ENCODE measurements around the gene CSGALNACT2. TPM values are rescaled to one million over a fixed set of nuclear protein-coding genes. Genes with fewer than 3 reads are reported as not detected.
A peak's percentile ranks its signal among the peaks of the same experiment; 100 is the strongest.

Gene CSGALNACT2
- total and polyA plus RNA-seq, 3 experiments from 2014 or later = 21.0 to 23.7 (median 21.7) TPM

GRCh38 chr10:43230909-43231522 lies 92.8 kb downstream of the CSGALNACT2 start:
- no peaks in the 10 kb centered on the region for H3K9me3 Mint-ChIP-seq
- H3K36me3 Mint-ChIP-seq = peaks cover 0 to 2% (median 0%) of the 10 kb centered on the region in 3 donors
- peak in 1 of 5 donors; percentile 51 for DNase-seq
- peak overlapping the region; percentile 76 to 97 (median 94) for H3K27ac Mint-ChIP-seq
- peak overlapping the region; percentile 72 to 92 (median 78) for H3K4me3 Mint-ChIP-seq
- H3K27me3 Mint-ChIP-seq = peaks cover 0 to 2% of the 10 kb centered on the region in 2 donors
- Histone ChIP-seq H3K9me3 (ENCODE audit: low read length) (no peaks in the 10 kb centered on the region), H3K27me3 (ENCODE audit: insufficient read depth, low read length, poor library complexity, severe bottlenecking) (no peaks in the 10 kb centered on the region), H3K4me3 (ENCODE audit: low read length) (peak overlapping the region; percentile 20), H3K36me3 (ENCODE audit: insufficient read depth, low read length) (no peaks in the 10 kb centered on the region), H3K27ac (ENCODE audit: low read depth, low read length) (peak overlapping the region; percentile 11), H3K4me1 (ENCODE audit: insufficient read depth, low read length) (peaks cover 46% of the 10 kb centered on the region)
- POLR2A ChIA-PET = interaction anchor here (0.6 kb wide), 1 partner anchor 386 kb away, joined by 3 read pairs; no protein-coding TSS in a partner anchor
- CTCF ChIA-PET = interaction anchor here (1.1 to 2.5 kb wide), 4 partner anchors 24 to 35 kb away, joined by 3 to 6 read pairs (median 5); no protein-coding TSS in a partner anchor
- H3K4me1 Mint-ChIP-seq = peaks cover 56 to 61% (median 58%) of the 10 kb centered on the region in 3 donors

DNA sequence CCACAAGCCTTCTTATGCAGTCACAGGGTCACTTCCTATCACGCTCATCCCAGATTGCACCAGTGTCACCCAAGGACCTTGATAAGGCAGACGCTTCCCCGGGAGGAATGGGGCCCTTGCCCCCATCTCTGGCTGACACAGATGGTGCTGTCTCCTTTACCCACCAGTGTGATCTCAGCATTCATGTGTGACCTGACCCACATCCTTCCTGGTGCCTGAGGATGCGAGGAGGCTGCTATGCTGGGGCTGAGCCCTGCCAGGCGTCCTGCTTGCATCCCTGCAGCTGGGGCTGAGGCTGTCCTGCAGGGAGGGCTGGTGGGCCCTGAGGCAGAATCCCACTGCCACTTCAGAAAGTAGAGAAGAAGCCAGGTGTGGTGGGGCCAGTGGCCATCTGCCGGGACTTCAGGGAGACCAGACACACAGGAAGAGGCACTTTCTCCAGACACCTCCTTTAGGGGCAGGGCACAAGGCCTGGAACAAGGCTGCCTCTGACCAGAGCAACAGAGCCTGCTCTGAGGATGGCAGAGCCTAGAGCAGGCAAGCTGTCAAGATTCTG lies 93.4 kb downstream of the CSGALNACT2 start:
- POLR2A ChIA-PET = interaction anchor here (1.0 kb wide), 1 partner anchor 94 kb away, joined by 6 read pairs; the partner anchor contains the start of gene CSGALNACT2
- no peaks in the 10 kb centered on the region for H3K9me3 ChIP-seq (ENCODE audit: low read length)
- no peaks in the 10 kb centered on the region for H3K27me3 ChIP-seq (ENCODE audit: insufficient read depth, low read length, poor library complexity, severe bottlenecking)
- peaks cover 42% of the 10 kb centered on the region for H3K4me1 ChIP-seq (ENCODE audit: insufficient read depth, low read length)
- CTCF ChIA-PET = interaction anchor here (0.8 to 2.5 kb wide), 4 partner anchors 19 to 30 kb away, joined by 3 to 9 read pairs (median 4); no protein-coding TSS in a partner anchor
- peak overlapping the region; percentile 11 for H3K27ac ChIP-seq (ENCODE audit: low read depth, low read length)
- Mint-ChIP-seq H3K4me3 (peak overlapping the region; percentile 72 to 92 (median 78)), H3K4me1 (peaks cover 51 to 55% (median 52%) of the 10 kb centered on the region in 3 donors), H3K27me3 (peaks cover 0 to 2% of the 10 kb centered on the region in 2 donors), H3K9me3 (no peaks in the 10 kb centered on the region), H3K27ac (peak overlapping the region; percentile 76 to 97 (median 94)), H3K36me3 (peaks cover 0 to 2% (median 0%) of the 10 kb centered on the region in 3 donors)
- peak overlapping the region; percentile 20 for H3K4me3 ChIP-seq (ENCODE audit: low read length)
- DNase-seq = peak; percentile 28 to 73 (median 50)
- H3K36me3 ChIP-seq (ENCODE audit: insufficient read depth, low read length) = no peaks in the 10 kb centered on the region

- Mint-ChIP-seq H3K9me3 (no peaks in the 10 kb centered on the region), H3K27me3 (peaks cover 0 to 3% of the 10 kb centered on the region in 2 donors), H3K36me3 (peaks cover 0 to 2% (median 0%) of the 10 kb centered on the region in 3 donors), H3K27ac (peak overlapping the region in 6 of 8 donors; percentile 53 to 79 (median 56)), H3K4me1 (peaks cover 29 to 34% (median 33%) of the 10 kb centered on the region in 3 donors), H3K4me3 (no peak overlapping the region)
- Histone ChIP-seq H3K4me3 (ENCODE audit: low read length) (no peak overlapping the region), H3K27ac (ENCODE audit: low read depth, low read length) (no peak overlapping the region), H3K4me1 (ENCODE audit: insufficient read depth, low read length) (peaks cover 21% of the 10 kb centered on the region), H3K27me3 (ENCODE audit: insufficient read depth, low read length, poor library complexity, severe bottlenecking) (no peaks in the 10 kb centered on the region), H3K36me3 (ENCODE audit: insufficient read depth, low read length) (no peaks in the 10 kb centered on the region), H3K9me3 (ENCODE audit: low read length) (no peaks in the 10 kb centered on the region)
- CTCF ChIA-PET = interaction anchor here (1.6 to 1.7 kb wide), 3 partner anchors 21 to 31 kb away, joined by 4 to 9 read pairs (median 4); no protein-coding TSS in a partner anchor
- peak in 1 of 5 donors; percentile 14 for DNase-seq
- POLR2A ChIA-PET = no interaction called here
These were observed 95.6 kb downstream of the CSGALNACT2 start for GRCh38 chr10:43233601-43234430.

DNA sequence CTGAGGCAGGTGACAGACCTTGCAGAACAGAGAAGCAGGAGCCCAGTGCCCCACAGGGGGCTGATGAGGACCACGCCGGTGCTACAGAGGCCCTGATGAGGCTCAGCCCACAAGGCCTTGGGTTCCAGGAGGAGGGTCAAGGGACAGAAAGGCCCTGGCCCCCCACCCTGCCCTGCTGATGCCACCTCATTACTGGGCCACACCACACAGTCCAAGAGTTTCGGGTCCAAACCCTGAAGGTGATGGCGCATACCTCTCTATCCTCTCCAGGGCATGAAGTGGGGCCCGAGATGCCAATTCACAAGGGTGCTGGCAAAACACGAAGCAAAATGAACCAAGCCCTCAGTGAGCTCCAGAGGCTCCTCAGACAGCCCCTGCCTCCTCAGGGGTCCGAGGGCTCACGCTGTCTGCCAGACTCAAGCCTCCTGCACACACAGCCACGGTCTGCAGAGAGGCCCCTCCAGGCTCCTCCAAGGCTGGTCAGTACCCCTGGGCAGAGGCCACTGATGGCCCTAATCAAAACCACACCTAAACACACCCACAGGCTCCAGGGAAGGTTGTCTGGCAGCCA lies 96.3 kb downstream of the CSGALNACT2 start:
- peaks cover 0 to 5% (median 2%) of the 10 kb centered on the region in 5 donors for H3K9me3 Mint-ChIP-seq
- peaks cover 19% of the 10 kb centered on the region for H3K4me1 ChIP-seq (ENCODE audit: insufficient read depth, low read length)
- POLR2A ChIA-PET = no interaction called here
- DNase-seq = peak in 1 of 5 donors; percentile 23
- H3K4me1 Mint-ChIP-seq = peaks cover 26 to 31% (median 28%) of the 10 kb centered on the region in 3 donors
- no peak overlapping the region for H3K4me3 Mint-ChIP-seq
- CTCF ChIA-PET = interaction anchor here (2.0 kb wide), 1 partner anchor 21 kb away, joined by 6 read pairs; no protein-coding TSS in a partner anchor
- H3K4me3 ChIP-seq (ENCODE audit: low read length) = no peak overlapping the region
- peaks cover 0 to 2% (median 0%) of the 10 kb centered on the region in 3 donors for H3K36me3 Mint-ChIP-seq
- peak overlapping the region in 1 of 8 donors; percentile 54 for H3K27ac Mint-ChIP-seq
- H3K9me3 ChIP-seq (ENCODE audit: low read length) = no peaks in the 10 kb centered on the region
- no peaks in the 10 kb centered on the region for H3K27me3 ChIP-seq (ENCODE audit: insufficient read depth, low read length, poor library complexity, severe bottlenecking)
- peaks cover 0 to 3% of the 10 kb centered on the region in 2 donors for H3K27me3 Mint-ChIP-seq
- no peaks in the 10 kb centered on the region for H3K36me3 ChIP-seq (ENCODE audit: insufficient read depth, low read length)
- H3K27ac ChIP-seq (ENCODE audit: low read depth, low read length) = no peak overlapping the region

Other genes with a start within 250 kb of the CSGALNACT2 start
- gene RET, start 61.4 kb upstream of the CSGALNACT2 start, total RNA-seq = under 1 TPM in 1 of 2 experiments, not detected in 1; 0.24 TPM
- gene RET, start 61.4 kb upstream of the CSGALNACT2 start, polyA plus RNA-seq = 0.06 TPM
- gene RASGEF1A, start 128.6 kb downstream of the CSGALNACT2 start, total RNA-seq = 1 to 10 TPM; 1.8 to 2.1 TPM
- 8.5 TPM for gene RASGEF1A, start 128.6 kb downstream of the CSGALNACT2 start, polyA plus RNA-seq
- gene FXYD4, start 233.2 kb downstream of the CSGALNACT2 start, total RNA-seq = not detected
- gene FXYD4, start 233.2 kb downstream of the CSGALNACT2 start, polyA plus RNA-seq = not detected

Measured in CD8-positive, alpha-beta memory T cell (primary cell).